ENCODE results near the gene WFS1.

DNA sequence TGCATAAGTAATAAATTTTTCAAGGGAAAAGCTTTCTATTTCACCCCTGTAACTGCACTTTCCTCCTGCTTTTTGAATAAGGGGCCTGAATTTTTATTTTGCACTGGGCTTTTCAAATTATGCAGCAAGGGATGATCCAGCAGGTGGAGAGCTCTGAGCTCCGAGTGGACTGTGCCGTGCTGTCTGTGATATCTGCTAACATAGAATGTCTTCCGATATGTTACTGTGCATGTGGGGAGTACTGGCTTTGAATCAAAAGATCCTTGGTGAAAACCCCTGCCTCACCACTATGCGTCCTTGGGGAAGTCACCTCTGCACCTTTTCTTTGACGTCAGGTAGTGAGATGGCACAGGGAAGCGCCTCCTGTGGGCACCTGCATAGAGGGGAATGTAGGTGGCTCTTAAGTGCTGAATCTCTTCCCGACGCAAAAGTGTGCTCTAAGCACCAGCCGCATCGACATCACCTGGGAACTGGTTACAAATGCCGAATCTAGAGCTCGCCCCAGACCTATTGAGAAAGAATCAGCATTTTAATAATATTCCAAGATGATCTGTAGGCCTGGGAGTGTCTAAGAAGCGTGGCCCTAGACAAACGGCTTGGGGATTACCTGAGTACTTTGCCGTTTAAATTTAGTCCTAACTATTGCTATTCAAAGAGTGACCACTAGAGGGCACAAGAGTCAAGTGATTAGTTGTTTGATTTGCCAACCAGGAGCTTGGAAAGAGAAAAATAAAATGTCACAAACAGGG, 19.2 kb upstream of the WFS1 start:
- no peak for TF ChIP-seq POLR2A (IDR thresholded peaks at IDR 0.05)
- TF ChIP-seq, protein P1, sequence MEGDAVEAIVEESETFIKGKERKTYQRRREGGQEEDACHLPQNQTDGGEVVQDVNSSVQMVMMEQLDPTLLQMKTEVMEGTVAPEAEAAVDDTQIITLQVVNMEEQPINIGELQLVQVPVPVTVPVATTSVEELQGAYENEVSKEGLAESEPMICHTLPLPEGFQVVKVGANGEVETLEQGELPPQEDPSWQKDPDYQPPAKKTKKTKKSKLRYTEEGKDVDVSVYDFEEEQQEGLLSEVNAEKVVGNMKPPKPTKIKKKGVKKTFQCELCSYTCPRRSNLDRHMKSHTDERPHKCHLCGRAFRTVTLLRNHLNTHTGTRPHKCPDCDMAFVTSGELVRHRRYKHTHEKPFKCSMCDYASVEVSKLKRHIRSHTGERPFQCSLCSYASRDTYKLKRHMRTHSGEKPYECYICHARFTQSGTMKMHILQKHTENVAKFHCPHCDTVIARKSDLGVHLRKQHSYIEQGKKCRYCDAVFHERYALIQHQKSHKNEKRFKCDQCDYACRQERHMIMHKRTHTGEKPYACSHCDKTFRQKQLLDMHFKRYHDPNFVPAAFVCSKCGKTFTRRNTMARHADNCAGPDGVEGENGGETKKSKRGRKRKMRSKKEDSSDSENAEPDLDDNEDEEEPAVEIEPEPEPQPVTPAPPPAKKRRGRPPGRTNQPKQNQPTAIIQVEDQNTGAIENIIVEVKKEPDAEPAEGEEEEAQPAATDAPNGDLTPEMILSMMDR (IDR thresholded peaks at IDR 0.05) = peak; percentile 80 to 91 (median 84)

Measured in right lobe of liver (tissue), 4 donors.